HT1080 (cell line): ENCODE results near the gene CHAC1. TPM values are rescaled to one million over a fixed set of nuclear protein-coding genes. Genes with fewer than 3 reads are reported as not detected.
"Not testable (repeated sequence)": the region's sequence is repeated elsewhere in the genome, so short reads cannot be mapped to it uniquely, and the experiment has no call there.

Source experiments
- DNase-seq: peaks from one replicate; pipeline ENCODE4 v3.0.0-alpha.2; 2015; ENCODE audit warnings: low read depth
- total RNA-seq: library from RNA; depleted of rRNA; stranded (reverse); fragments of >200 nt; shearing (Covaris generic); gene quantifications from 2 replicates; pipeline ENCODE4 v1.2.3, GENCODE V29; 2014

Gene CHAC1
- total RNA-seq, 1 experiment from 2014 or later = 11.8 TPM

- no peak for DNase-seq
These were observed 2.8 kb downstream of the CHAC1 start for GRCh38 chr15:40955930-40956540.

GRCh38 chr15:40956541-40956982 lies 3.3 kb downstream of the CHAC1 start:
- no peak for DNase-seq

GRCh38 chr15:40957041-40957555 lies 3.8 kb downstream of the CHAC1 start:
- DNase-seq = no peak

- DNase-seq = no peak
These were observed 4.3 kb downstream of the CHAC1 start for GRCh38 chr15:40957581-40958051.

- DNase-seq = no peak
These were observed 4.9 kb downstream of the CHAC1 start for GRCh38 chr15:40958146-40958545.

- no peak for DNase-seq
These were observed 5.5 kb downstream of the CHAC1 start for GRCh38 chr15:40958723-40959122.

GRCh38 chr15:40959331-40960141 lies 6.3 kb downstream of the CHAC1 start:
- DNase-seq = no peak

GRCh38 chr15:40960151-40960885 lies 7.0 kb downstream of the CHAC1 start:
- no peak for DNase-seq

GRCh38 chr15:40960925-40961324 lies 7.7 kb downstream of the CHAC1 start:
- no peak for DNase-seq

GRCh38 chr15:40961740-40962139 lies 8.5 kb downstream of the CHAC1 start:
- not testable (repeated sequence) for DNase-seq

- not testable (repeated sequence) for DNase-seq
These were observed 9.0 kb downstream of the CHAC1 start for GRCh38 chr15:40962317-40962716.

- no peak for DNase-seq
These were observed 9.9 kb downstream of the CHAC1 start for GRCh38 chr15:40963201-40963600.

GRCh38 chr15:40964006-40964405 lies 10.7 kb downstream of the CHAC1 start:
- DNase-seq = no peak

GRCh38 chr15:40964634-40965033 lies 11.4 kb downstream of the CHAC1 start:
- no peak for DNase-seq

GRCh38 chr15:40968290-40969085 lies 15.2 kb downstream of the CHAC1 start:
- DNase-seq = no peak

- no peak for DNase-seq
These were observed 16.1 kb downstream of the CHAC1 start for GRCh38 chr15:40969363-40969762.

GRCh38 chr15:40974879-40975278 lies 21.6 kb downstream of the CHAC1 start:
- no peak for DNase-seq

GRCh38 chr15:40976819-40977218 lies 23.5 kb downstream of the CHAC1 start:
- DNase-seq = no peak

- no peak for DNase-seq
These were observed 24.9 kb downstream of the CHAC1 start for GRCh38 chr15:40978141-40978540.

GRCh38 chr15:40978562-40978961 lies 25.3 kb downstream of the CHAC1 start:
- no peak for DNase-seq

- no peak for DNase-seq
These were observed 27.9 kb downstream of the CHAC1 start for GRCh38 chr15:40981186-40981585.
